ENCODE measurements around the gene ESM1.

The ESM1 gene

DNA sequence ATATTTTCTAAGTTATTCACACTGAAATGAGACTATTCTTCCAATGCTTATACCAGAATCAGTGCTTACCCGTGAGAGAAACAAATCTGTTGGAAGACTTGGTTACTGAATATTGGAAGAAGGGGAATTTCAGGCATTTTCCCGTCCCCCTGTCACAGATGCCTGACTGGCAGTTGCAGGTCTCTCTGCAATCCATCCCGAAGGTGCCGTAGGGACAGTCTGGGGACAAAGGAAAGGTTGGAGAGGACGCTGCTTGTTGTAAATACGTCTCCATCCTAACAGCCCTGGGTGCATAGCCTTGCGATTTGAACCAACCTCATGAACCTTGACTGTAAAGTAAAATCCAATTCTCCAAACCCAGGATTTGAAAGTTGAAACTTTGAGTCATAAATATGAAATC is 3.5 kb downstream of the ESM1 start:
- DNase-seq (ENCODE audit: low read depth), result no peak

DNA sequence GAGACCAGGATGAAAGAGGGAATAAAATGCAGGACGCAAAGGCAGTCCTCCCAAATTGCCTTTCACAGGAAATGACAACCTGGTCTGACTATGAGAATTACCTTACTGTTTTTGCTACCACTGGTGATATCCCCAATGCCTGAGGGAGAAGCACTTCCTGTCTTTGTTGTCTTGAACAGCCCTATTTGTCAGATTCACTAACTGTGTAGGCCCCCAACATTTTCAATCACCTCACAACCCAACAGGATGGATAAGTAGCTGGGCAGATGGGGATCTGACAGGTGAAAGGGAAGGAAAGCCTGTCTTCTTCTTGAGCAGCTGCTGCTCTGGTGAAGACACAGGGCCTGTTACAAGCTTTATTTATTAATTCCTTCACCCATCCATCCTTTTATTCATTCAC is 9.7 kb downstream of the ESM1 start:
- DNase-seq (ENCODE audit: low read depth), result no peak

DNA sequence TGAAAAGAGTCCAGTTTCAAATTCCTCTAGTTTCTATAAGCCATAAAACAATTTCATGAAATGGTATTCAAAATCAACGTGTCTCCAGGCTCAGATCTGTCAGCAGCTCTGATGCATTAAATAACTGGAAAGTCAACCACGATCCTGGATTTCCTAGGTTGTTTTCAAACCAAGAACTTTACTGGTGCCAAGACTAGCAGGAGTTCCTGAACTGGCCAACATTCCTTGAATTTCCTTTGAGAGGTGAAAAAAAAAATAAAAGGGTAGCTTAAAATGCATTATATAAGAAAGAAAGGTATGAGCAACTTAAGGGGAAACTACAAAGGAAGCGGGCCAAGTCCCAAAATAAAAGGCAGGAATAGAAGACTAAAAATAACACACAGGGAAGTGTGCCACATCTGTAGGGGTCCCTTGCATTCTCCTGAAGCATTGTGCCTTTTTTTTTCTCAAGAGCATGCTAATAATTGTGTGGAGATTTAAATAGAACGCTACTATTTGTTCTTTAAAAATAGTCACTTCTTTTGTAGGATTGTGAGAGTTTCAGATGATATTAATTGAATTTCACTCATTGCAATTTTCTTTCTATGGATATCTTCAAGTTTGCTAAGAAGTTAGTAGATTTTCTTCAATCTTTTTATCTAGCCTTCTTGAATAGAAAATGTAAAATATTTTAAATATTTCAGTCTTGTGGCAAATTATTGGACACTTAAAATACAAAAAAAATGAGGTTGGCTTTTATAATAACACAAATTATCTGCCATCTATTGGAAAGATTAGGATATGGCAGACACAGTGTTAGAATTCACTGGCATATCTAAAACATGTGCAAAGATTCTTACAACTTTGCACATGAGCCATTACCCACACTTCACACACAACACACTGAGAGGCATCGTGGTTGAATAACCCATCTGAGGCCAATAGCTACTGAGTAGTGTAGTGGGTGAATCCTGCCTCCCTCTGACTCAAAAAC is 15.3 kb downstream of the ESM1 start:
- no peak for DNase-seq (ENCODE audit: low read depth)

DNA sequence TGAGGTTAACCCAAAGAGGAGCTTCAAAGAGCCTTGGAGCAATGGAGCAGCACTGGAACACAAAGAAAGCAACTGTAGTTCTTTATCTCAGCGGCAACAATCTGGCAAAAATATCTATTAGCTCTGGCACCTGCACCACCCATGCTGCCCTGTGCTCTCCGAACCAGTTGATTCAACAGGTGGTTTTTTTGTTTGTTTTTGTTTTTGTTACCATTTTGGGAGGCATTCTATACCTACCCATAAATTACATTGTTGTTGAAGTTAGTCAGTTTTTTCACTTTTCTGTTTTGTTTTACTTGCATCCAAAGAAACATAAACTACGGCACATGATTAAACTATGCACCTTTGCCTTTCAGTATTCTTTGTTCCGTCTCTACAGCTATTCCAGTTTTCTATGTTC is 16.2 kb downstream of the ESM1 start:
- no peak for DNase-seq (ENCODE audit: low read depth)

DNA sequence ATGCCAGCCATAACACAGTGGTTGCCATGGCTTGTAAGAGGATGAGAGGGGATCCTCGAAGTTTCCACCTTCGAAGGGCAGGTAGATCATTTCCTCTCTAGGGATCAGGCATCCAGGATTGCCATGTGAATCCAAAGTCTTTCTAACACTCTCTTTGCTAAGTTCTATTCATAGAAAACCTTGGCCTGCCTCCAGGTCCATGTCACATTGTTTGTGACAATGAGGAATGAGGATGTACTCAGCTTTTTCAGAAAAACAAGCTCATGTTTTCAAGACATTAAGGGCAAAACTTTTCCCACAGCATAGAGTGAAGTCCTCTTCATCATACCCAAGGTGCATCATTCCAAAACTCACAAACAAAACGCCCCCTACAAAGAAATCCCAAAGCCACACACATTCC is 19.6 kb downstream of the ESM1 start:
- no peak for DNase-seq (ENCODE audit: low read depth)

DNA sequence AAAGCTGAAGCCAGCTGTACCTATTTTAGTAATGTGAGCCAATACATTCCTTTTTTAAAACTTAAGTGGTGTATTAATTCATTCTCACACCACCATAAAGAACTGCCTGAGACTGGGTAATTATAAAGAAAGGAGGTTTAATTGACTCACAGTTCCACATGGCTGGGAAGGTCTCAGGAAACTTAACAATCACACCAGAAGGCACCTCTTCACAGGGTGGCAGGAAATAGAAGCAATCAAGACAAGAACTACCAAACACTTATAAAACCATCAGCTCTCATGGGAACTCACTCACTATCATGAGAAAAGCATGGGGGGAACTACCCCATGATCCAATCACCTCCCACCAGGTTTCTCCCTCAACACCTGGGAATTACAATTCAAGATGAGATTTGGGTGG is 21.0 kb downstream of the ESM1 start:
- no peak for DNase-seq (ENCODE audit: low read depth)

DNA sequence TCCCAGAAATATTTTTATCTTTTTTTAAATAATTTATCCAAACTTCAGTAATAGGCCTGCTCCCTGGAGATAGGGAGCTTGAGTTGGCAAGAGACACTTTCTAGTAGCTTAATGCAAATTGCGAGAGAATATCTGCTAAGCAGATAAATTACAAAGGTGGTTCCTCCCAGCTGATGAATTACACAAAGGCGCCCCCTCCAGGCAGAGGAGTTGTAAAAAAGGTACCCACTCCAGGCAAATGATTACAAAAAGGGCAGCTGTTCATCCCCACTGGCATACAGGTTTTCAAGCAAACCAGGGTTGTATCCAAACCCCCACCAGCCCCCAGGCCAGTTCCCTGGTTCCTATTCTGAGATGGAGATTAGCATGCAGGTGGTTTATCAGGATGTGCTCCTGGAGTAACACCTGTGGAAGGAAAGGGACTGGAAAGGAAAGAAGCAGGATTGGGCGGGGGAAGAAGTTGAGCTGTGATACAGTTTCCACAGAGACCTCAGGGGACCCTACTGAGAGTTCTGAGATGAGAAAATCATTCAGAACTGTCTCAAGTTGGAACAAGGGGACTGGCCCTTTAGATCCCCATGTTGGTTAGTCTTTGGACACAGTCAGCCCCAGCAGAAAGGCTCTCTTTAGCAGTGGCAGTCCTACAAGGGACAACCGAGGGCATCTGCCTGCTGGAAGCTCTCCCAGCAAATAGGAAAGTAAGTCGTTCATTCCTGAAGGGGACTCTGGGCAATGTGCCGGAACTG is 25.5 kb downstream of the ESM1 start:
- no peak for DNase-seq (ENCODE audit: low read depth)

DNA sequence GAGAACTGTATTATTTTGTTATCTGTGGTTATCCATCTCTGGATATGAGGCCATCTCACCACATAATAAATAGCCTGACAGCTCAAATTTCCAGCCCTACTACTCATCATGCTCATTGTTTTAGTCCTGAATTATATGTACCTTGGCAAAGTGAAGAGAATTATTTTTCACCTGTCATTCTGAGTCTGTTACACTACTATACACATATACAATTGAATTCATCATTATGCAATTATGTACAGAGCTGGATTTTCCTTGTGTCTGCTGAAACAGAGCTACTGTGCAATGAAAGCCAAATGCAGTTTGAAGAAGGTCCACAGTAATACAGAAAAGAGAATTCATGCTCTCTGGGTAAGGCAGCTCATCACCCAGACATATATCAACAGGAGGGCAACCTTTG is 28.5 kb downstream of the ESM1 start:
- no peak for DNase-seq (ENCODE audit: low read depth)

DNA sequence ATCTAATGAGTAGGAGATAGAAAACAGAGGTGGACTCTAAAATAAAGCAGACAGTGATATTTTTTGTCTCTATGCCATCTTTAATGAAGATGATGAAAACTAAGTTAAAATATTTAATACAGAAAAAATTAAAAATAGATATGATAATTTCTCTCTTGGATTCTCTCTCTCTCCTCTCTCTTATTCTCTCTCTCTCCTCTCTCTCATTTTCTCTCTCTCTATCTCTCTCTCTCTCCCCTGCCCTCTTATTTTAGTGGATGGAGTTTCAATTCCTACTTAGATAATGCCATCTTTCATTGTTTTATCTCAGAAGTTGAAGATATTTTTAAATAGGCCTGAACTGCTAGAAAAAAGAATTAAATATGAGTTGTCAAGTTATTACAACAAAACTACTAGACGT is 38.2 kb downstream of the ESM1 start:
- no peak for DNase-seq (ENCODE audit: low read depth)

DNA sequence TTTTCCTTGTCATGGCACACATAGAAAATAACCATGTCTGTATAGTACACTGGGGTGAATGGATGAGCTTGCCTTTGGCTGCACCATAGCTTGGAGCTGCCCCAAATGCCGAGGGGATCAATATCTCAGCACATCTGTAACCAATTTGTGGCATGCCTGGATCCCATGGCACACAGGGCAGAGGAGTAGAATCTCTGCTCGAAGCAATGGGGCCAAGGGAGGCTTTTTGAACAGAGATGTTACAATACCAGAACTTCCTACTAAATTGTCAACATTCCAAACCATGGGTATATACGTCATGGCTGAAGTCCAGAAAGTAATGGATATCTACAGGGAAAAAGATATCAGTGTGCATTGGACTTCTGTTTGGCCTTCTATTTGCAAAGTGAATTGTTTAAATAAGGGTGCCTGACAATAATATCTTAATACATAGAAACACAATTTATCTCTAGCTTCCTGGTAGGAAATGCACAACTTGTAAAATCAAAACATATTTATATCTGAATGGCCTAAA is 39.0 kb downstream of the ESM1 start:
- no peak for DNase-seq (ENCODE audit: low read depth)

DNA sequence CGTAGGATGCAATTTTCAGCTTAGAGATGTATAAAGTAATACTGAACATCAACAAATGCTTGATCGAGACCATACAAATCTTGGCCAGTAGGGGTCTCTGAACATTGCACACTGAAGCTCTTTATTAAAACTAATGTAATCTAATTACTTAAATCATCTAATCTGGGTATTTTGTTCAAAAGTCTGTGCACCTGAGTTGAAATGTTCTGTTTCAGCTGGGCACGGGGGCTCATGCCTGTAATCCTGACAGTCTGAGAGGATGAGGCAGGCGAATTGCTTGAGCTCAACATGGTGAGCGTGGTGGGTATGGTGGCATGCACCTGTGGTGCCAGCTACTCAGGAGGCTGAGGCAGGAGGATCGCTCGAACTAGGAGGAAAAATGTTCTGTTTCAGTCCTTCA is 41.0 kb downstream of the ESM1 start:
- DNase-seq (ENCODE audit: low read depth), result peak; percentile 22

DNA sequence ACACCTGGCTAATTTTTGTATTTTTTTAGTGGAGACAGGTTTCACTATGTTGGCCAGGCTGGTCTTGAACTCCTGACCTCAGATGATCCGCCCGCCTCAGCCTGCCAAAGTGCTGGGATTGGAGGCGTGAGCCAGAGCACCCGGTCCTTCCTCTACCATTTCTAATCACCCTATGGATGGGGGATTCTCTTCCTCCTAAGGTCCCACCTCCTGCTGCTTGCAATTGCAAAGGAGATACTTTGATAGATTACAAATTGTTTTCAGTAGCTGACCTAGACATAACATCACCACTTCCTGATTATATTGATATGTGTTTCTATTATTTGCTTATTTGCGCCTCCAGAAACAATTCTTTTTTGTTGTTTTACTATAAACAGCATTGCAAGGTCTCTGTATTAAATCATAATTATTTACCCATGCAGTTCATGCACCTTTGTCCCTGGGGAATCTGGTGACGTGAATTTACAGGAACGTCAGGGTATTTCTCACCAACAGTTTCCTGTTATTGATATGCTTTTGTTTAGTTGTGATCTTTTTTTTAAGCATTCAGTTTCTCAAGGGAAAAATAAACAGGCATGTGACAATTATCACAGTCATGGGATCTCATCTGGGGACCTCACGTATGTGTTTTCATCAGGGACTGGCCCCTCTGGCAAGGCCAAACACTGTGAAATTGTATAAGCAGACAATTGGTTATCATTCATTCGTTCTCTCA is 43.2 kb downstream of the ESM1 start:
- DNase-seq (ENCODE audit: low read depth), result no peak

DNA sequence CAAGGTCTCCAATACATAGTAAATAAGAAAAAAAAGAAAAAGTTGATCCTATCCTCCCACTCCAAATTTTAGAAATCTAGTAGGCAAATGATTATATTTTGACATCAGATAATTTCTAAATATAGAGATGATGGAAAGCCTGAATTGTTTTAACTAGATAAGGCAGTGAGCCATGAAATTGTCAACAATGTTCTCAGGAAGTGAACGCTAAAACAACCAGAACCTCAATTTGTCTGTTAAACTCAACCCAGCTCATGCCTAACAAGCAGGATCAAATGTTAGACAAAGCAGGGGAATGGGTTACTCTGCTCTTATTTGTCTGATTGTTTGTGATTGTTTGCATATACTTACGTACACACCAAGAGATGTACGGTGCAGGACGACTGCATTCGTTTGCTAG is 49.2 kb downstream of the ESM1 start:
- DNase-seq (ENCODE audit: low read depth), result no peak

DNA sequence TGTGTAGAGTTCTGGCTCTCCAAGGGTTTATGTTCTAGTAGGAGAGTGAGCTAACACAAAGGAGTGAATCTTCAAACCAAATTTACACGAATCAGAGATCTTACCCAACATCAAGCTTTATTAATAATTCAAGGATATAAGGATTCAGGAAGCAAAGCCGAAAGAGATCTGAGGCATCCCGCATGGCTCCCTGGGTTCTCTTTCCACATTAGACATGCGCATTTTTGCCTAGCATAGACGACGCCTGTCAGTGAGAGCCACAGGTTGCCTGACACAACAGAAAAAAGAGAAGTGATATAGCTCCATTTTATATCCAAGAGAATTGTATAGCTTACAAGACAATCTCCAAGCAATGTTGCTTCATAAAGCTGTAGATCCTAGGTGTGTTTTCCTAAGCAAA is 52.6 kb downstream of the ESM1 start:
- no peak for DNase-seq (ENCODE audit: low read depth)

DNA sequence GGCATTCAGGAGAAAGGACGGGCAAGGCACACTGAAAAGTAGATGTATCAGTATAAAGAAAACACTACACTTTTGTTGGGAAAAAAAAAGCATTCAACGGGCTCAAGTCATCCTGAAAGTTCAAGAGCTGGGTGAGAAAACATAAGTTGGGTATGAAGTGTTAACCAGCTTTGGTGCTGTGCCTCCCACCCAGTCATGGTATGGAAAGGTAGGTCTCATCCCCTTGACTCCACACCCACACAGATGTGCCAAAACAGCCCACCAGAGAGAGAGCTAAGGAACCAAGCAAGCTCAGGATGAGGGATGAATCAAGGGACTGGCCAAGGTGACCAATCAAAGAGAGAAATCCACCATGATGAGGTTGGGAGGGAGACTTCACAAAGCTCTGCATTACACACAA is 54.7 kb downstream of the ESM1 start:
- no peak for DNase-seq (ENCODE audit: low read depth)
